BJ (cell line): ENCODE data around the gene HES5. TPM values are rescaled to one million over a fixed set of nuclear protein-coding genes. Genes with fewer than 3 reads are reported as not detected.

Experiments used
- CTCF ChIA-PET: fragments of 350-600 bp; formaldehyde crosslinking; extraction: SDS; loops from one replicate; lab custom pipeline; 2021; ENCODE audit warnings: antibody characterized with exemption, inconsistent platforms; lab: Yijun Ruan, JAX
- POLR2A ChIA-PET: fragments of 300-600 bp; sonication (Branson Sonifier 250); formaldehyde crosslinking; extraction: SDS; loops from one replicate; lab custom pipeline; 2021; ENCODE audit warnings: antibody characterized with exemption; lab: Charles Lee
- DNase-seq: peaks from one replicate; pipeline ENCODE4 v3.0.0-alpha.2; 2011; ENCODE audit warnings: low read depth
- H3K27me3 ChIP-seq: 2 replicates; pipeline ENCODE4 v1.6.0; 2011; ENCODE audit warnings: low read length; ENCODE audit not compliant: control insufficient read depth, insufficient read depth
- H3K36me3 ChIP-seq: 2 replicates; pipeline ENCODE4 v1.5.1; 2011; ENCODE audit warnings: low read length; ENCODE audit not compliant: control insufficient read depth, insufficient read depth
- H3K4me3 ChIP-seq: 2 replicates; pipeline ENCODE4 v1.5.1; 2011; ENCODE audit warnings: low read depth, mild to moderate bottlenecking, control low read depth, low read length
- CTCF ChIP-seq: IDR thresholded peaks from 2 replicates; pipeline ENCODE4 v1.5.1; 2011; ENCODE audit warnings: low read depth, mild to moderate bottlenecking, control low read depth, inconsistent platforms, low read length, moderate library complexity; ENCODE audit not compliant: insufficient read depth
- polyA plus RNA-seq: library from polyadenylated mRNA; depleted of rRNA; stranded (reverse); fragments of >200 nt; gene quantifications from 2 replicates; pipeline ENCODE4 v1.2.3, GENCODE V29; 2011; rRNA removed

The HES5 gene
- polyA plus RNA-seq, 1 experiment = not detected

GRCh38 chr1:2481885-2482284, 48.2 kb downstream of the HES5 start:
- no peaks in the 10 kb centered on the region for H3K36me3 ChIP-seq
- H3K27me3 ChIP-seq = no peaks in the 10 kb centered on the region
- ChIA-PET CTCF (no interaction called here), POLR2A (no interaction called here)
- no peak for TF ChIP-seq CTCF
- DNase-seq = no peak
- H3K4me3 ChIP-seq = no peak overlapping the region

GRCh38 chr1:2480986-2481364, 49.1 kb downstream of the HES5 start:
- ChIA-PET POLR2A (no interaction called here), CTCF (no interaction called here)
- Histone ChIP-seq H3K27me3 (no peaks in the 10 kb centered on the region), H3K36me3 (no peaks in the 10 kb centered on the region), H3K4me3 (no peak overlapping the region)
- no peak for DNase-seq
- TF ChIP-seq CTCF = no peak

GRCh38 chr1:2480236-2480985, 49.7 kb downstream of the HES5 start:
- H3K27me3 ChIP-seq = no peaks in the 10 kb centered on the region
- TF ChIP-seq CTCF = no peak
- no peak overlapping the region for H3K4me3 ChIP-seq
- no peak for DNase-seq
- H3K36me3 ChIP-seq = no peaks in the 10 kb centered on the region
- CTCF ChIA-PET = no interaction called here
- POLR2A ChIA-PET = no interaction called here

GRCh38 chr1:2479618-2480017, 50.4 kb downstream of the HES5 start:
- H3K4me3 ChIP-seq = no peak overlapping the region
- POLR2A ChIA-PET = no interaction called here
- CTCF ChIA-PET = no interaction called here
- no peaks in the 10 kb centered on the region for H3K36me3 ChIP-seq
- H3K27me3 ChIP-seq = no peaks in the 10 kb centered on the region
- TF ChIP-seq CTCF = no peak
- DNase-seq = no peak

- Histone ChIP-seq H3K27me3 (no peaks in the 10 kb centered on the region), H3K4me3 (no peak overlapping the region), H3K36me3 (no peaks in the 10 kb centered on the region)
- CTCF ChIA-PET = no interaction called here
- POLR2A ChIA-PET = no interaction called here
- TF ChIP-seq CTCF = no peak
- DNase-seq = no peak
Observed at GRCh38 chr1:2479186-2479585, 50.9 kb downstream of the HES5 start.

Other genes with a start within 250 kb of the HES5 start
- gene MORN1, start 138.7 kb downstream of the HES5 start, polyA plus RNA-seq = 3.7 and 4.3 TPM in 2 replicates
- 255 and 354 TPM in 2 replicates for gene RER1, start 138.4 kb downstream of the HES5 start, polyA plus RNA-seq
- gene PEX10, start 117.7 kb downstream of the HES5 start, polyA plus RNA-seq = 17.4 and 23.6 TPM in 2 replicates
- 0.06 TPM in 2 replicates for gene PLCH2, start 54.0 kb downstream of the HES5 start, polyA plus RNA-seq
- gene PANK4, start 3.7 kb downstream of the HES5 start, polyA plus RNA-seq = 13.3 and 17.1 TPM in 2 replicates
- 11.8 and 19.3 TPM in 2 replicates for gene TNFRSF14, start 26.1 kb upstream of the HES5 start, polyA plus RNA-seq
- 9.8 and 16.1 TPM in 2 replicates for gene PRXL2B, start 56.5 kb upstream of the HES5 start, polyA plus RNA-seq
- 0.17 TPM in 1 of 2 replicates, not detected in the other for gene MMEL1, start 102.8 kb upstream of the HES5 start, polyA plus RNA-seq